ENCODE data around the gene ZNHIT3. TPM values are rescaled to one million over a fixed set of nuclear protein-coding genes. Genes with fewer than 3 reads are reported as not detected.

The ZNHIT3 gene
- total and polyA plus RNA-seq, 2 experiments from 2014 or later = 48.1 to 53.3 TPM

GRCh38 chr17:36544307-36545076 lies 58.0 kb downstream of the ZNHIT3 start, which contains the start of gene GGNBP2:
TSS of gene GGNBP2 (plus strand) at chr17:36544919. CDS start at chr17:36545725, 806 bp downstream.
- Histone ChIP-seq H3K27me3 (no peaks in the 10 kb centered on the region), H4K20me1 (ENCODE audit: insufficient read depth, poor library complexity, severe bottlenecking) (peaks cover 36% of the 10 kb centered on the region), H3K9me3 (ENCODE audit: low read depth) (no peaks in the 10 kb centered on the region), H2AFZ (peak within 1 kb of the TSS; percentile 88), H3K27ac (peak within 1 kb of the TSS; percentile 99), H3K9me2 (replicated peaks; ENCODE audit: insufficient read depth) (no peaks in the 10 kb centered on the region), H3K4me1 (ENCODE audit: insufficient read depth) (peaks cover 24% of the 10 kb centered on the region), H3K4me3 (peak within 1 kb of the TSS; percentile 82), H3K79me2 (peaks cover 66% of the 10 kb centered on the region), H3K36me3 (replicated peaks; ENCODE audit: insufficient read depth, low read depth) (no peaks in the 10 kb centered on the region), H3K4me2 (peak within 1 kb of the TSS; percentile 91)
- 2% methylated on average over 34 of the region's 71 CpGs for whole genome bisulfite sequencing (ENCODE audit: low lambda C conversion rate, missing lambda C conversion rate)
- DNase-seq (ENCODE audit: low spot score) = peak; percentile 98
- TF ChIP-seq EZH2 (IDR thresholded peaks at IDR 0.05; ENCODE audit: borderline replicate concordance) (no peak), EZH2phosphoT487 (IDR thresholded peaks at IDR 0.05; ENCODE audit: low read depth, severe bottlenecking, unreplicated experiment) (no peak), CTCF (IDR thresholded peaks at IDR 0.05; ENCODE audit: poor library complexity) (no peak)

GRCh38 chr17:36545077-36545464 lies 58.6 kb downstream of the ZNHIT3 start:
- DNase-seq (ENCODE audit: low spot score) = no peak
- 5% methylated on average over 10 of the region's 38 CpGs for whole genome bisulfite sequencing (ENCODE audit: low lambda C conversion rate, missing lambda C conversion rate)
- Histone ChIP-seq H3K27me3 (no peaks in the 10 kb centered on the region), H3K4me3 (peak overlapping the region; percentile 63), H3K4me1 (ENCODE audit: insufficient read depth) (peaks cover 24% of the 10 kb centered on the region), H3K4me2 (peak overlapping the region; percentile 89), H2AFZ (peak overlapping the region; percentile 88), H3K79me2 (peaks cover 72% of the 10 kb centered on the region), H3K27ac (peak overlapping the region; percentile 99), H4K20me1 (ENCODE audit: insufficient read depth, poor library complexity, severe bottlenecking) (peaks cover 42% of the 10 kb centered on the region), H3K9me2 (replicated peaks; ENCODE audit: insufficient read depth) (no peaks in the 10 kb centered on the region), H3K36me3 (replicated peaks; ENCODE audit: insufficient read depth, low read depth) (no peaks in the 10 kb centered on the region), H3K9me3 (ENCODE audit: low read depth) (no peaks in the 10 kb centered on the region)
- TF ChIP-seq EZH2phosphoT487 (IDR thresholded peaks at IDR 0.05; ENCODE audit: low read depth, severe bottlenecking, unreplicated experiment) (no peak), EZH2 (IDR thresholded peaks at IDR 0.05; ENCODE audit: borderline replicate concordance) (no peak)

Small RNA genes lying within 50 kb of the gene (small RNA-seq; reads per million reads assigned to genes)
- gene RNA5SP439 = not detected

Other genes starting within 250 kb of the ZNHIT3 start
- gene TBC1D3I, start 222.1 kb upstream of the ZNHIT3 start, total RNA-seq = not detected in 2 replicates
- gene TBC1D3I, start 222.1 kb upstream of the ZNHIT3 start, polyA plus RNA-seq = 0.19 and 0.32 TPM in 2 replicates
- gene TBC1D3G, start 162.8 kb upstream of the ZNHIT3 start, total RNA-seq = not detected in 2 replicates
- not detected in 2 replicates for gene TBC1D3G, start 162.8 kb upstream of the ZNHIT3 start, polyA plus RNA-seq
- not detected in 2 replicates for gene TBC1D3H, start 98.2 kb upstream of the ZNHIT3 start, total RNA-seq
- gene TBC1D3H, start 98.2 kb upstream of the ZNHIT3 start, polyA plus RNA-seq = not detected in 2 replicates
- gene MYO19, start 48.2 kb downstream of the ZNHIT3 start, total RNA-seq = 29.8 and 32.1 TPM in 2 replicates
- 19.7 and 24.5 TPM in 2 replicates for gene MYO19, start 48.2 kb downstream of the ZNHIT3 start, polyA plus RNA-seq
- 6.0 and 10.8 TPM in 2 replicates for gene PIGW, start 48.3 kb downstream of the ZNHIT3 start, total RNA-seq
- gene PIGW, start 48.3 kb downstream of the ZNHIT3 start, polyA plus RNA-seq = 9.5 and 10.2 TPM in 2 replicates
- 69.6 and 79.9 TPM in 2 replicates for gene GGNBP2, start 58.2 kb downstream of the ZNHIT3 start, total RNA-seq
- gene GGNBP2, start 58.2 kb downstream of the ZNHIT3 start, polyA plus RNA-seq = 52.2 and 54.1 TPM in 2 replicates
- 33.2 and 48.9 TPM in 2 replicates for gene DHRS11, start 105.2 kb downstream of the ZNHIT3 start, total RNA-seq
- gene DHRS11, start 105.2 kb downstream of the ZNHIT3 start, polyA plus RNA-seq = 41.3 and 49.8 TPM in 2 replicates
- 4.7 and 5.5 TPM in 2 replicates for gene MRM1, start 114.9 kb downstream of the ZNHIT3 start, total RNA-seq
- 4.1 and 5.5 TPM in 2 replicates for gene MRM1, start 114.9 kb downstream of the ZNHIT3 start, polyA plus RNA-seq